Spleen (tissue), 7 donors: ENCODE measurements around the gene IGF2R.

Source experiments
- CTCF ChIP-seq, 11 experiments: fragments of 200-600 bp in 7 of 11; fragments of 450-650 bp in 4 of 11; sonication (generic) in 4 of 11; IDR thresholded peaks in 8 of 11; conservative IDR thresholded peaks in 3 of 11; 1 replicate in 7 of 11; 2 replicates in 4 of 11; pipeline versions ENCODE4 v1.4.0 to v1.8.0; 2016 to 2021; ENCODE audit warnings: antibody characterized with exemption in 11 of 11, inconsistent platforms in 4 of 11, mild to moderate bottlenecking in 1 of 11
- POLR2A ChIP-seq, 3 donors: fragments of 450-650 bp; IDR thresholded peaks; one replicate each; pipeline ENCODE4 v1.5.1; 2017; ENCODE audit warnings: antibody characterized with exemption in 3 of 3, mild to moderate bottlenecking in 1 of 3
- POLR2AphosphoS5 ChIP-seq, 3 donors: sonication (generic); formaldehyde crosslinking; IDR thresholded peaks; one replicate each; pipeline ENCODE4 v1.5.1; 2017; ENCODE audit warnings: antibody characterized with exemption in 3 of 3
- donor health status: DM: no; HTN: no; CAD: no; lungs with moderate emphysema.
- donor health status: DM: no; HTN: no; CAD: no.
- donor health status: DM: no; HTN: no; CAD: no.

DNA sequence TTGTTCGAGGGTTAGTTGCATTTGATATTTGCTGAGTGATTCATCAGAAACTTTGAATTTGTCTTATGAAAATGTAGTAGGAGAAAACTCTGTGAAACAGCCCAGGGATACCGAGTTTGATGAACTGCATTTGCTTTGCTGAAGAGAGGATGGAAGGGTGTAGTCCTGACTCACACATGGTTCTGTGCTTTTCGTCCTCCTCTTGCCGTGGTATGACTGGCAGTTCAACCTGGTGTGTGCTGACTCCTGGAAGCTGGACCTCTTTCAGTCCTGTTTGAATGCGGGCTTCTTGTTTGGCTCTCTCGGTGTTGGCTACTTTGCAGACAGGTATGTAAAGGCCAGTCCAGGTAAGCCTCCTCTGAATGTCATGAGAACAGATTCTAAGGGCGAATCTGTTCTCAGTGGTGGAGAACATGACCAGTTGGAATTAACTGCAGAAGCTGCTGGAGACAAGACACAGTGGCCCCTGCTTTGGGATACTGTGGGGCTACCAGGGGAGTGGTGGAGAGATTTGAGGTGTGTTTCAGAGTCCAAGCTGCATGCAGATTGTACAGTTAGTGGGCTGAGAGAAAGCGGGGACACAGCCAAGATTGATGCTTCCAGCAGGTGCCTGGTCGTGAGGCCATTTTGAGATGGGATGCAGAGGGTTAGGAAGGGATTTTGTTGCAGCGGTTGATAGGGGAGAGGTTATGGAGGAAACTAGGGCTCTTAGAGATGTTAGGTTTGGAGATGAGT is 161.2 kb downstream of the IGF2R start:
- TF ChIP-seq CTCF (IDR thresholded peaks at IDR 0.05 in 8 of 11, conservative IDR thresholded peaks at IDR 0.05 in 3 of 11) (no peak), POLR2AphosphoS5 (IDR thresholded peaks at IDR 0.05) (no peak), POLR2A (IDR thresholded peaks at IDR 0.05) (no peak)
